AG04449 (cell line): ENCODE data around the gene HPSE2.

Experiments
- CTCF ChIA-PET: fragments of 350-600 bp; formaldehyde crosslinking; extraction: SDS; loops from one replicate; lab custom pipeline; 2021; ENCODE audit warnings: antibody characterized with exemption; lab: Yijun Ruan, JAX
- POLR2A ChIA-PET: fragments of 400-600, 350-600 bp; formaldehyde crosslinking; extraction: SDS; loops from one replicate; lab custom pipeline; 2020; ENCODE audit warnings: antibody characterized with exemption, inconsistent platforms; lab: Yijun Ruan, JAX
- DNase-seq: peaks from one replicate; pipeline ENCODE4 v3.0.0-alpha.2; 2010; ENCODE audit warnings: low read depth, low spot score
- H3K4me3 ChIP-seq: 2 replicates; pipeline ENCODE4 v1.5.1; 2011; ENCODE audit warnings: low read depth, mild to moderate bottlenecking, control low read depth, low read length
- TF ChIP-seq, protein P1 (sequence below): IDR thresholded peaks from one replicate; pipeline ENCODE4 v1.5.1; 2011; ENCODE audit warnings: mild to moderate bottlenecking, moderate library complexity, low read length, control low read depth, inconsistent platforms; ENCODE audit not compliant: insufficient read depth; ENCODE audit errors: missing control alignments

HPSE2 gene

DNA sequence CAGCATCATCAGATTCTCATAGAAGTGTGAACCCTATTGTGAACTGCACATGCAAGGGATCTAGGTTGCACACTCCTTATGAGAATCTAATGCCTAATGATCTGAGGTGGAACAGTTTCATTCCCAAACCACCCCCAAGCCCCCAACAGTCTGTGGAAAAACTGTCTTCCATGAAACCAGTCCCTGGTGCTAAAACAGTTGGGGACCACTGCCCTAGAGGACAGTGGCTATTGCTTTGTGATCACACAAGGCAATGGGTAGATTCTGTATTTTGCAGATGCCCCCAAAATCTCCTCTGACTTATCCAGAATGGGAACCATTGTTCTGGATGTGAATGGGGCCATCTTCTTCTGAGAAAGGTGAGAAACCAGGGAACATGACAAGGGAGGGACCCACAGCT, 757.8 kb downstream of the HPSE2 start:
- TF ChIP-seq, protein P1, sequence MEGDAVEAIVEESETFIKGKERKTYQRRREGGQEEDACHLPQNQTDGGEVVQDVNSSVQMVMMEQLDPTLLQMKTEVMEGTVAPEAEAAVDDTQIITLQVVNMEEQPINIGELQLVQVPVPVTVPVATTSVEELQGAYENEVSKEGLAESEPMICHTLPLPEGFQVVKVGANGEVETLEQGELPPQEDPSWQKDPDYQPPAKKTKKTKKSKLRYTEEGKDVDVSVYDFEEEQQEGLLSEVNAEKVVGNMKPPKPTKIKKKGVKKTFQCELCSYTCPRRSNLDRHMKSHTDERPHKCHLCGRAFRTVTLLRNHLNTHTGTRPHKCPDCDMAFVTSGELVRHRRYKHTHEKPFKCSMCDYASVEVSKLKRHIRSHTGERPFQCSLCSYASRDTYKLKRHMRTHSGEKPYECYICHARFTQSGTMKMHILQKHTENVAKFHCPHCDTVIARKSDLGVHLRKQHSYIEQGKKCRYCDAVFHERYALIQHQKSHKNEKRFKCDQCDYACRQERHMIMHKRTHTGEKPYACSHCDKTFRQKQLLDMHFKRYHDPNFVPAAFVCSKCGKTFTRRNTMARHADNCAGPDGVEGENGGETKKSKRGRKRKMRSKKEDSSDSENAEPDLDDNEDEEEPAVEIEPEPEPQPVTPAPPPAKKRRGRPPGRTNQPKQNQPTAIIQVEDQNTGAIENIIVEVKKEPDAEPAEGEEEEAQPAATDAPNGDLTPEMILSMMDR: no peak
- no peak overlapping the region for H3K4me3 ChIP-seq
- DNase-seq: no peak
- ChIA-PET CTCF (interaction anchor here (4.2 kb wide), 1 partner anchor 11 kb away, joined by 41 read pairs; no protein-coding TSS in a partner anchor), POLR2A (interaction anchor here (1.0 kb wide), 1 partner anchor 9 kb away, joined by 3 read pairs; no protein-coding TSS in a partner anchor)

DNA sequence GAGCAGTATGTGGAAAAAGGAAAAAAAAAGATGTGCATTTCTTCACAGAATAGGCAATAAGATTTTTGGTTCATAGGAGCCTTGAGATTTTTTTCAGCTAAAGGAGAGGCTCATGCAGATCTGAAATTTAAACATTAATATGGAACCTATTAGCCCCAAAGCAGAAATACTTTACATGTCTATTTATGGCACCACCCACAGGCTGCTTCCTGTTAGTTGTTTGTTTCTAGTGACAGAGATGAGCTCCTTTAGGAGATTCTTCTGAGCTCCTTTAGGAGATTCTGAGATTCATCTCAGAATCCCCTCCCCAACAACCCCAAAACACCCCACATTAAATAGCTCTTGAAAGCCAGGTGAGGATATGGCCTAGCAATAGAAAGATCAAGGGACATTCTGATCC, 761.0 kb downstream of the HPSE2 start:
- TF ChIP-seq, protein P1: no peak
- no peak overlapping the region for H3K4me3 ChIP-seq
- POLR2A ChIA-PET: no interaction called here
- CTCF ChIA-PET: no interaction called here
- DNase-seq: no peak

DNA sequence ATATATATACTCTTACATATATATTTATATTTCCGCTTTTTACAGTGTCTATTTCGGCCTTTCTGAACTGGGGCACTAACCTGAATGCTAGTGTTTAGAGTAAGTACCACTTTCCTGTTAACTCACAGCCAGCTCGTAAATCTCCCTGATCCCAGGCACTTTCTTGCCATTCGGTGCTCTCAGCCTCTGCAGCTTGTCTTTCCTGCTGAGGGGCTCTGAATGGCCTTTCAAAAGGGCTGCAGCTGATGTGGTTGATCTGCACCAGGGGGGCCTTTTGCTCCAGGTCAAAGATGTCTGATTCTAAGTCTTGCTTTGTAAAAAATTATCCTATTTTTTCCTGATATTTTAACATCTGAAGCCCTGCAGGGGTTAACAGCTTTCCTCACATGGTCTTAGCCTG, 763.5 kb downstream of the HPSE2 start:
- no peak overlapping the region for H3K4me3 ChIP-seq
- TF ChIP-seq, protein P1: no peak
- DNase-seq: no peak
- ChIA-PET POLR2A (no interaction called here), CTCF (no interaction called here)

DNA sequence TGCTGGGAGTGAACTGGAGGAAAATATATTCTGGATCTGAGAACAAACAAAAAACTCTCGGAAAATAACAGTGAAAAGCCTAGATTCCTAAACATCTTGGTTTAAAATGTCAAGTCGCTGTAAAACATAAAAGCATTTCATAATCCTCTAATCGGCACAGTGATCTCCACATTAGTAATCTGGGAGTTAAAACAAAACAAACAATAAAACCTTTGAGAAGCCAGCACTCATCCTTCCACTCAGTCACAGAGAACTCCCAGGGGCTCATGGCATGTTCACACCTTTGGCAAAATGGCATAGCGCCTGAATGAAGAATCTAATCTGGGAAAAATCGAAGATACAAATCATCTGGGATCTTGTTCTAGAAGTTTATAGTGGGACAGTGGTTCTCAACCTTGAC, 764.8 kb downstream of the HPSE2 start:
- ChIA-PET CTCF (interaction anchor here (2.0 kb wide), 1 partner anchor 776 kb away, joined by 8 read pairs; no protein-coding TSS in a partner anchor), POLR2A (no interaction called here)
- H3K4me3 ChIP-seq: no peak overlapping the region
- no peak for DNase-seq
- TF ChIP-seq, protein P1: no peak

DNA sequence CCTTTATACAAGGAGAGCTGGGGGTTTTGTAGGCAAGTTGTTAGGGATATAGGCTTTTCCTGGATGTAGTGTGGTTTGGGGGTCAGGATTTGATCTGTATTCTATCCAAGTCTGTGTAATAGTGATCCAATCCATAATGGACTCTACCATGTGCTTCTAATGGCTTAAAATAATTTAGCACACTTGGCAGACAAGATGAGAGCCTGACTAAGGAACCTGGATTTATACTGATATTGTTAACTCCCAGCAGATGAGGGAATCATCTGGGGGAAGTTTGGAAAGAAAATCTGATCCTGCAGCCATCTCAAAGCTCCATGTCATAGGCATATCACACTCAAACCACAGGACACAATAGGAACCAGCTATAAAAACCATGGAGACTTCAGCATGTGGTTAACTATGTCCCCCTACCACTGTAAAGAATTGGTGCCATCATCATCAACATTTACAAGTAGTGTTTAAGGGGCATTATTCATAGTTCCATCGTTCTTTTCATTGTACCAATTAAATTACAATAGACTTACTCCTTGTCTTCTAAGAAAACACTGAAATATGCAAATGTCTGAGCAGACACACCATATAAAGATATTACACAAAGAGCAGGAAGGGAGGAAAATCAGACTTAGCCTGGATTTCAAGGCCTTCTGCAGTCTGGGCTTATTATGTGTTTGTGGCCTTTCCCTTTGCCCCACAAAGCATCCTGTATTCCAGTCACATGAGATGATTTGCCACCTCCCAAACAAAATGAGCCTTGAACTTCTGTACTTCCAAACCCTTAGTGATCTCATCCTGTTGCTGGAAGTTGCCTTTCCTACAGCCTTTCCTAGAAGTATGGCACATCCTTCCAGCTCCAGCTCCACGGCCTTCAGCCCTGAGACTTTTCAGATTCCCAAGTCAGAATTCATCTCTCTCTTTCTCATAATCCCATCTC, 766.4 kb downstream of the HPSE2 start:
- ChIA-PET POLR2A (no interaction called here), CTCF (interaction anchor here (0.8 to 5.6 kb wide), 9 partner anchors 8 to 780 kb away, joined by 3 to 46 read pairs (median 4); no protein-coding TSS in a partner anchor)
- no peak for DNase-seq
- TF ChIP-seq, protein P1: no peak
- H3K4me3 ChIP-seq: no peak overlapping the region
